GM12801 (cell line): ENCODE data around the gene CNOT4.

Experiments used
- CTCF ChIP-seq: IDR thresholded peaks from one replicate; pipeline ENCODE4 v1.5.1; 2011; ENCODE audit warnings: control low read depth; ENCODE audit not compliant: insufficient read length; ENCODE audit errors: extremely low read depth

CNOT4 gene

GRCh38 chr7:135512135-135512887 is 2.4 kb upstream of the CNOT4 start:
- no peak for TF ChIP-seq CTCF

- no peak for TF ChIP-seq CTCF
Measured at GRCh38 chr7:135510592-135511183, 786 bp upstream of the CNOT4 start.

- no peak for TF ChIP-seq CTCF
Measured at GRCh38 chr7:135509589-135509838, 388 bp downstream of the CNOT4 start.

- no peak for TF ChIP-seq CTCF
Measured at GRCh38 chr7:135508883-135509588, 866 bp downstream of the CNOT4 start.

GRCh38 chr7:135501402-135501801 is 8.5 kb downstream of the CNOT4 start:
- TF ChIP-seq CTCF, result no peak

GRCh38 chr7:135499818-135500217 is 10.1 kb downstream of the CNOT4 start:
- no peak for TF ChIP-seq CTCF

GRCh38 chr7:135493362-135493761 is 16.5 kb downstream of the CNOT4 start:
- no peak for TF ChIP-seq CTCF
